ENCODE measurements around the gene BAHD1. TPM values are rescaled to one million over a fixed set of nuclear protein-coding genes. Genes with fewer than 3 reads are reported as not detected.

Gene BAHD1
- total RNA-seq, 1 experiment from 2014 or later = 17.2 TPM

DNA sequence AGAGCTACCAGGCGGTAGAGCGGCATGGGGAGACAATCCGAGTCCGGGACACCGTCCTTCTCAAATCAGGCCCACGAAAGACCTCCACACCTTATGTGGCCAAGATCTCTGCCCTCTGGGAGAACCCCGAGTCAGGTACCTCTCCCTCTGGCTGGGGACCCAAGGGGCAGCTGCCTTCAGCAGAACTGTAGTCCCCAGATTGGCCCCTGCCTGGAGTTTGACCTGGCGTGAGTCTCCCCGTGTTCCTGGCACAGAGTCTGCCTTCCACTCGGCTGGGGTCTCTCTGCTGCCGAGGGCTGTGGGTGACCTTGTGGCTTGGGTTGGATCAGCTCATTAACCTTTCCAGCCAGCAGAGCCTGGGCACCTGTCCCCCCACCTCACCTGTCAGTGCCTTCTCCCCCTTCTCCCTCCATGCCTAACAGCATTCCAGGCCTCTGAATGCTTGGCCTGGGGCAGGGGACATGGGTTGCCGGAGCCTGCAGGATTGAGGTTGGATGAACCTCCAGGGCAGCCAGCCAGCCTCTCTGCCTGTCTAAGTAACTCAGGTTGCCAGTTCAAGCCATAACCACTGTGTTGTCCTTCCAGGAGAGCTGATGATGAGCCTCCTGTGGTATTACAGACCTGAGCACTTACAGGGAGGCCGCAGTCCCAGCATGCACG, 23.3 kb downstream of the BAHD1 start:
- Mint-ChIP-seq H3K4me1 (ENCODE audit: low read depth, unreplicated experiment) (no peaks in the 10 kb centered on the region), H3K27ac (ENCODE audit: unreplicated experiment) (no peak overlapping the region), H3K4me3 (ENCODE audit: low read depth, unreplicated experiment) (no peak overlapping the region), H3K36me3 (ENCODE audit: insufficient read depth, unreplicated experiment) (peaks cover 5% of the 10 kb centered on the region), H3K27me3 (ENCODE audit: unreplicated experiment) (no peaks in the 10 kb centered on the region), H3K9me3 (ENCODE audit: low read depth, unreplicated experiment) (no peaks in the 10 kb centered on the region)
- intact Hi-C loops (cut with micrococcal nuclease; ENCODE audit: unreplicated experiment) = no loop called here
- CTCF ChIA-PET = no interaction called here
- BruUV-seq (replicated peaks) = no TSS peak
- no peak for DNase-seq
- TF ChIP-seq, protein P1, sequence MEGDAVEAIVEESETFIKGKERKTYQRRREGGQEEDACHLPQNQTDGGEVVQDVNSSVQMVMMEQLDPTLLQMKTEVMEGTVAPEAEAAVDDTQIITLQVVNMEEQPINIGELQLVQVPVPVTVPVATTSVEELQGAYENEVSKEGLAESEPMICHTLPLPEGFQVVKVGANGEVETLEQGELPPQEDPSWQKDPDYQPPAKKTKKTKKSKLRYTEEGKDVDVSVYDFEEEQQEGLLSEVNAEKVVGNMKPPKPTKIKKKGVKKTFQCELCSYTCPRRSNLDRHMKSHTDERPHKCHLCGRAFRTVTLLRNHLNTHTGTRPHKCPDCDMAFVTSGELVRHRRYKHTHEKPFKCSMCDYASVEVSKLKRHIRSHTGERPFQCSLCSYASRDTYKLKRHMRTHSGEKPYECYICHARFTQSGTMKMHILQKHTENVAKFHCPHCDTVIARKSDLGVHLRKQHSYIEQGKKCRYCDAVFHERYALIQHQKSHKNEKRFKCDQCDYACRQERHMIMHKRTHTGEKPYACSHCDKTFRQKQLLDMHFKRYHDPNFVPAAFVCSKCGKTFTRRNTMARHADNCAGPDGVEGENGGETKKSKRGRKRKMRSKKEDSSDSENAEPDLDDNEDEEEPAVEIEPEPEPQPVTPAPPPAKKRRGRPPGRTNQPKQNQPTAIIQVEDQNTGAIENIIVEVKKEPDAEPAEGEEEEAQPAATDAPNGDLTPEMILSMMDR (IDR thresholded peaks at IDR 0.05; ENCODE audit: unreplicated experiment) = no peak

DNA sequence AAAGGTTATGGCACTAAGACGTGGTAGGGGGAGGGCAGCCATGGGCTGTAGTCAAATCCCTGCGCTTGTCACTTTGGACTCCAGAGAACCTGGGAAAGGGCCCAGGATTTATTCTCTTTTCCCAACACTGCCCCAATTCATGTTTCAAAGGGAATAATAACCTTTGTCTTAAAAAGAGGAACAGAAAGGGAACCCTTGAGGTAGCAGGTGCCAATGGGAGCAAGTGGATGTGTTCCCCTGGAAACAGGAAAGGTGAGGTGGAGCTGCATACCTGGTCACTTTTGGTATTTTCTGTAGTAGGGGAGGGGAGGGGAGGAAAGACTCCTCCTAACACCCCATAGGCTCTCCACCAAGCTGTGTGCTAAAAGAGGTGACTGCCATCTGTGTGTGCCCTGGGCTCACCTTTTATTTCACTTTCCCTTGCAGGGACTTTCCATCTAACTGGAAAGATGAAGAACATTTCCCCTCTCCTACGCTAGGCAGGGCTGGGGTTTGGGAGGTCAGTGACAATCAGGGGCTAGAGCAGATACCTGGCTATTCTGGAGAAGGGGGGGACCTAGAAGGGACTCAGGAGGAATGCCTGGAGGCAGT, 23.9 kb downstream of the BAHD1 start:
- Mint-ChIP-seq H3K36me3 (ENCODE audit: insufficient read depth, unreplicated experiment) (peaks cover 5% of the 10 kb centered on the region), H3K4me3 (ENCODE audit: low read depth, unreplicated experiment) (no peak overlapping the region), H3K27me3 (ENCODE audit: unreplicated experiment) (no peaks in the 10 kb centered on the region), H3K27ac (ENCODE audit: unreplicated experiment) (no peak overlapping the region), H3K9me3 (ENCODE audit: low read depth, unreplicated experiment) (no peaks in the 10 kb centered on the region), H3K4me1 (ENCODE audit: low read depth, unreplicated experiment) (no peaks in the 10 kb centered on the region)
- BruUV-seq (replicated peaks) = no TSS peak
- DNase-seq = no peak
- intact Hi-C loops (cut with micrococcal nuclease; ENCODE audit: unreplicated experiment) = no loop called here
- CTCF ChIA-PET = no interaction called here
- TF ChIP-seq, protein P1 (IDR thresholded peaks at IDR 0.05; ENCODE audit: unreplicated experiment) = no peak

DNA sequence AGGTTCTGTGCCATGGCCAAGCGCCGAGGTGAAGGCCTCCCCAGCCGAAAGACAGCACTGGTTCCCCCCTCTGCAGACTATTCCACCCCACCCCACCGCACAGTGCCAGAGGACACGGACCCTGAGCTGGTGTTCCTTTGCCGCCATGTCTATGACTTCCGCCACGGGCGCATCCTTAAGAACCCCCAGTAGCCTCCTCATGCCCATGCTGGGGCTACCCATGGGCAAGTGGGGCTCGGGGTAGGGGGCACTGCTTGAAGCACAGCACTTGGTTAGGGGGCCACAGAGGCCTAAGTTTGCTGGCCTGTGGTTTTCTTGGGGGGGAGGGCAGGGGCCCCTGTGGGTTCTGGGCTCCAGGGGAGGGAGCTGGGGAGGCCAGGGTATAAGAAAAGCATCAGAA, 25.2 kb downstream of the BAHD1 start:
- H3K27me3 Mint-ChIP-seq (ENCODE audit: unreplicated experiment) = no peaks in the 10 kb centered on the region
- no peak overlapping the region for H3K27ac Mint-ChIP-seq (ENCODE audit: unreplicated experiment)
- peaks cover 5% of the 10 kb centered on the region for H3K36me3 Mint-ChIP-seq (ENCODE audit: insufficient read depth, unreplicated experiment)
- TF ChIP-seq, protein P1 (IDR thresholded peaks at IDR 0.05; ENCODE audit: unreplicated experiment) = no peak
- no peaks in the 10 kb centered on the region for H3K4me1 Mint-ChIP-seq (ENCODE audit: low read depth, unreplicated experiment)
- CTCF ChIA-PET = no interaction called here
- no TSS peak for BruUV-seq (replicated peaks)
- intact Hi-C loops (cut with micrococcal nuclease; ENCODE audit: unreplicated experiment) = no loop called here
- H3K4me3 Mint-ChIP-seq (ENCODE audit: low read depth, unreplicated experiment) = no peak overlapping the region
- no peak for DNase-seq
- H3K9me3 Mint-ChIP-seq (ENCODE audit: low read depth, unreplicated experiment) = no peaks in the 10 kb centered on the region

DNA sequence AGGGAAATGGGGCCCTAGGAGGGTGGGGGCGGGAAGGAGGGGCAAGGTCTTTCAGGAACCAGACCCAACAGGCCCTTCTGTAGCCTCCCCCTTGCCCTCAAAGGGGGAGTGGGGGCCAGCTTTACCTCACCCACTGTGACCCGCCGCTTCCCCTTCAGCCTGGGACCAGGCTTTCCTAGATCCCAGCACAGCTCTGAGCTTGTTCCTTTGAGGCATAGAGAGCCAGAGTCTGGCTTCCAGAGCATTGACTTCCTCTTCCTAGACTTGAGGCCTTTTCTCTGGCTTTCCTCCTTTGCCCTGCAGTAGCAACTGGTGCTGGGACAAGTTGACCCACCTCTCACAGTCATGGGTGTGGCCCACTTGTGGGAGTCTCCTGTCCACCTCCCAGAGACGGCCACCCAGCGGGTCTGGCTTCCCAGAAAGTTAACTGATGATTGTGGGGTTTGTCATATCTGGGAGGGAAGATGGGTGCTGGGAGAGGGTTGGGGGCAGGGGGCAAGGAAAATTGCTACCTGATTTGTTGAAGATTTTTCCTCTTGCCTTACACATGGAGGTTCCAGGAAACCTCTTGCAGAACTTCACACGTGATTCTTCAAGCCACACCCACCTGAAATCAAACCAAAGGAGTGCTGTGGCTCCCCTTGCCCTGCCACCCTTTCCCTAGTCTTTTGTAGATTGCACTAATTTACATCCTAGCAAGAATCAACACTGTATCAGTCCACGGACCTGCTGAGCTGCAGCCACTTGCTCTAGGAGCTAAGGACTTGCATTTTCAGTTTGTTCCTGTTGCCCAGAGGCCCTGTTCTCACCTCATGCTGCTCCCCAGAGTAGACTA, 25.9 kb downstream of the BAHD1 start:
- H3K9me3 Mint-ChIP-seq (ENCODE audit: low read depth, unreplicated experiment) = no peaks in the 10 kb centered on the region
- no peak for DNase-seq
- no peak overlapping the region for H3K27ac Mint-ChIP-seq (ENCODE audit: unreplicated experiment)
- no peaks in the 10 kb centered on the region for H3K4me1 Mint-ChIP-seq (ENCODE audit: low read depth, unreplicated experiment)
- H3K36me3 Mint-ChIP-seq (ENCODE audit: insufficient read depth, unreplicated experiment) = peaks cover 5% of the 10 kb centered on the region
- no peak overlapping the region for H3K4me3 Mint-ChIP-seq (ENCODE audit: low read depth, unreplicated experiment)
- intact Hi-C loops (cut with micrococcal nuclease; ENCODE audit: unreplicated experiment) = no loop called here
- TF ChIP-seq, protein P1 (IDR thresholded peaks at IDR 0.05; ENCODE audit: unreplicated experiment) = no peak
- no TSS peak for BruUV-seq (replicated peaks)
- H3K27me3 Mint-ChIP-seq (ENCODE audit: unreplicated experiment) = no peaks in the 10 kb centered on the region
- CTCF ChIA-PET = no interaction called here
